ENCODE data around the gene TCP10L.

DNA sequence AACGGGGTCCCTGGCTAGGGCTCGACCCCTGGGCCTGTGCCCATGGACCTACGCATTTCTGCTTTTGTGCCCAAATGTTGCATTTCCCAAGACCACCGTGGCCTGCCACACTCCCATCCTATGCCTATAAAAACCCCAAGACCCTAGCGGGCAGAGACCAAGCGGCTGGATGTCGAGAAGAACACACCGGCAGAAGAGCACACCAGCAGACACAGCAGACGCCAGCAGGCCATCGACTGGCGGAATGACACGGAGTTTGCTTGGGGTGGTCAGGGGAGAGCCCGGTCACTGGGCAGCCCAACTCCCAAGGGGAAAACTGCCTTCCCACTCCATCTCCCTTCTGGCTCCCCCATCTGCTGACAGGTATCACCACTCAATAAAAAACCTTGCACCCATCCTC lies 4.4 kb downstream of the TCP10L start:
- TF ChIP-seq, protein P1, sequence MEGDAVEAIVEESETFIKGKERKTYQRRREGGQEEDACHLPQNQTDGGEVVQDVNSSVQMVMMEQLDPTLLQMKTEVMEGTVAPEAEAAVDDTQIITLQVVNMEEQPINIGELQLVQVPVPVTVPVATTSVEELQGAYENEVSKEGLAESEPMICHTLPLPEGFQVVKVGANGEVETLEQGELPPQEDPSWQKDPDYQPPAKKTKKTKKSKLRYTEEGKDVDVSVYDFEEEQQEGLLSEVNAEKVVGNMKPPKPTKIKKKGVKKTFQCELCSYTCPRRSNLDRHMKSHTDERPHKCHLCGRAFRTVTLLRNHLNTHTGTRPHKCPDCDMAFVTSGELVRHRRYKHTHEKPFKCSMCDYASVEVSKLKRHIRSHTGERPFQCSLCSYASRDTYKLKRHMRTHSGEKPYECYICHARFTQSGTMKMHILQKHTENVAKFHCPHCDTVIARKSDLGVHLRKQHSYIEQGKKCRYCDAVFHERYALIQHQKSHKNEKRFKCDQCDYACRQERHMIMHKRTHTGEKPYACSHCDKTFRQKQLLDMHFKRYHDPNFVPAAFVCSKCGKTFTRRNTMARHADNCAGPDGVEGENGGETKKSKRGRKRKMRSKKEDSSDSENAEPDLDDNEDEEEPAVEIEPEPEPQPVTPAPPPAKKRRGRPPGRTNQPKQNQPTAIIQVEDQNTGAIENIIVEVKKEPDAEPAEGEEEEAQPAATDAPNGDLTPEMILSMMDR (conservative IDR thresholded peaks at IDR 0.05): no peak
- TF ChIP-seq ZFX (IDR thresholded peaks at IDR 0.05): no peak
